H1 (cell line): ENCODE measurements around the gene TRAPPC3. TPM values are rescaled to one million over a fixed set of nuclear protein-coding genes. Genes with fewer than 3 reads are reported as not detected.

Source experiments
- ATF2 ChIP-seq: IDR thresholded peaks from 2 replicates; pipeline ENCODE4 v1.6.1; 2012; ENCODE audit warnings: low read length, inconsistent platforms
- CEBPB ChIP-seq: IDR thresholded peaks from 2 replicates; pipeline ENCODE4 v1.6.1; 2012; ENCODE audit warnings: low read depth, low read length
- CHD7 ChIP-seq: fragments of 300-600 bp; sonication (generic); IDR thresholded peaks from 2 replicates; pipeline ENCODE4 v1.7.1; 2012; ENCODE audit warnings: low read length, moderate library complexity, mild to moderate bottlenecking, inconsistent platforms; ENCODE audit not compliant: insufficient replicate concordance
- E2F6 ChIP-seq: IDR thresholded peaks from 2 replicates; pipeline ENCODE4 v1.6.1; 2012; ENCODE audit warnings: inconsistent platforms
- JUN ChIP-seq: IDR thresholded peaks from 2 replicates; pipeline ENCODE4 v1.6.1; 2011; ENCODE audit warnings: low read depth, mild to moderate bottlenecking, improper control_type of control experiment, low read length
- NANOG ChIP-seq: IDR thresholded peaks from 2 replicates; pipeline ENCODE4 v1.6.1; 2011; ENCODE audit warnings: low read length, low read depth, mild to moderate bottlenecking, inconsistent platforms; ENCODE audit not compliant: insufficient read depth, poor library complexity, severe bottlenecking
- SAP30 ChIP-seq: fragments of 300-600 bp; sonication (generic); IDR thresholded peaks from 2 replicates; pipeline ENCODE4 v1.7.1; 2012; ENCODE audit warnings: low read length, moderate library complexity, mild to moderate bottlenecking, inconsistent platforms; ENCODE audit not compliant: insufficient read depth, insufficient replicate concordance
- SRF ChIP-seq: IDR thresholded peaks from 2 replicates; pipeline ENCODE4 v1.6.1; 2011; ENCODE audit warnings: mild to moderate bottlenecking, low read depth, low read length, moderate library complexity
- polyA plus RNA-seq, 7 experiments: library from polyadenylated mRNA; depleted of rRNA in 3 of 7; stranded (reverse) in 5 of 7; unstranded in 2 of 7; fragments of >200 nt in 5 of 7; fragments of 200-250 nt in 2 of 7; gene quantifications; 1 replicate in 5 of 7; 2 replicates in 1 of 7; 4 replicates in 1 of 7; pipeline versions ENCODE4 v1.2.1 to v1.2.3, GENCODE V29; 2011 to 2013; ENCODE audit warnings: missing spikeins in 2 of 7, mixed read lengths in 2 of 7
- total RNA-seq: library from RNA; stranded (reverse); fragmentation: NEBNext Ultra II Directional; extraction: Animal tissue kit (Norgen Biotek cat#: 25700); gene quantifications from 2 replicates; pipeline ENCODE4 v1.2.1, GENCODE V29; 2021

Gene TRAPPC3
- total and polyA plus RNA-seq, 2 of the 8 experiments (the other 6 are each of a cell fraction or from before 2014, with no cell fraction given), result 47.8 to 51.0 TPM

GRCh38 chr1:36106269-36106668 is 43.0 kb downstream of the TRAPPC3 start (continued):
- TF ChIP-seq CHD7 (no peak), CEBPB (no peak), SRF (no peak), JUN (no peak), E2F6 (no peak), SAP30 (no peak), NANOG (no peak), ATF2 (no peak)
- TF ChIP-seq, all 59 proteins: peak for 0
